ENCODE measurements around the gene EME1.
A peak's percentile ranks its signal among the peaks of the same experiment; 100 is the strongest.

Gene EME1

GRCh38 chr17:50363217-50364060 lies 9.6 kb upstream of the EME1 start:
- DNase-seq (ENCODE audit: low spot score) = no peak

GRCh38 chr17:50364061-50364458 lies 9.0 kb upstream of the EME1 start:
- DNase-seq (ENCODE audit: low spot score) = no peak

- no peak for DNase-seq (ENCODE audit: low spot score)
These were observed 8.3 kb upstream of the EME1 start for GRCh38 chr17:50364715-50365114.

DNA sequence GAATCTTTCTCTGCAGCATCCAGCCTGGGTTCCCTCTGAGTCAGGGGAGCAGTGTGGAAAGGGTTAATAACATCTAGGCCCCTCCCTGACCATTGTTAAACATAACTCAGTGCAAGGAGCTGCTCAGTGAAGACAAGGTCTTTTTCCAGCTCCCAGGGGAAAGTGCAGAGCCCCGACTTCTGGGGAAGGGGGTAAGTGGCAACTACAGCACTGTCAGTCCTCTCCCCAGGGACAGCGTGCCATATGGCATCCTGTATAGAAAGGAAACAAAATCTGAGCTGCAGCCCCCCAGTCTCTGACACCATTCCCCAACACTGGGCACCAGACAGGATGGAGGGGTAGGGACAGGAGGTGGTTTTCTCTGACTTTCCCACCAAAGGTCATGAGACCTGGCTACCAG lies 7.9 kb upstream of the EME1 start:
- no peak for DNase-seq (ENCODE audit: low spot score)

DNA sequence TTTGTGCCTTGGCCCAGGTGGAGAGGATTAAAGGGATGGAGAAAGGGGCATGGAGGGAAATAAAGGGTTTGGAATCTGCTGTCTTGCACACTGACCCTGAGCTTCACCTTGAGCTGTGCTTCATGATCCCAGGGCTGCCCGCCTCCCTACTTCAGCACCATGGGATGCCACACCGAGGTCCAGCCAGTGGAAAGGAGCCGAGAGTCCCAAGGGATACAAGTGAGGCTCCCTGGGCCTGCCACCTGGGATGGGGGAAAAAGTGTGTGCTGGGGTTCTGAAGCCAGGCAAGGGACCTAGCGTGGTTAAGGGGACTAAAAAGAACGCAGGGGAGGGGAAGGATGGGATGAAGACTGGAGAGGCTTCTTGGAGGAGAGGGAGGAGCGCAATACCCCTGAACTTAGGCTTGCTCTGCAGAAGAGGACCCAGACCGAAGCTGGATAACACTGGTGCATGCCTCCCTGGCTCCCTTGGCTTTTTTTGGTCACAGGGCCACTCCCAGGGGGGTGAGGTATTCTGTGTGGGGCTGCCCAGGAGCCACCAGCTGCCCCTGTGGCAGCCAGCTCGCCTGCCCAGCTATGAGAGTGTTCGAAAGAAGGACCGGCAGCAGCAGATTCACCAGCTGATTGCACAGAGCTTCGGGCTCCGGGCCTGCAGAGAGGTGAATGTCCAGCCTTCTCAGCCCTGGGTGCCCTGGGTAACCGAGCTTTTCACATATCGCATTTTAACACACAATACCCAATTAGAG lies 7.2 kb upstream of the EME1 start:
- no peak for DNase-seq (ENCODE audit: low spot score)

- DNase-seq (ENCODE audit: low spot score) = no peak
These were observed 5.6 kb upstream of the EME1 start for GRCh38 chr17:50367401-50367800.

DNA sequence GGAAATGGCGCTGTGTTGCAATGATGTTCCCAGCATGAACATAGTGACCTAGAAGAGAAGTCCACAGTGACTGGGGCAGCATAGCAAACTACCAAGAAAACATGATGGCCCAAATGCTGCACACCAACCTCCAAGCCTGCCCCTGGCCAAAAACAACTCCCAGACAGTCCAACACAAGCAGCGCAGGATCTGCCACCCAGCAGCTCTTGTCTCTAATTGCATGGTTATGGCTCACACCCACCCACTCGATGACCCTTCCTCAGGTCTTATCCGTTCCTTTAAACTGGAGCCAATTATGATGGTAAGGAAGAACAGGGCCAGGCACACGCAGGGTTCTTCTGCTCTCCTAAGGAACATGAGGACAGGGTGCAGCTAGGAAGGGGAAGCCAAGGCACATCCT lies 3.0 kb upstream of the EME1 start:
- no peak for DNase-seq (ENCODE audit: low spot score)

- no peak for DNase-seq (ENCODE audit: low spot score)
These were observed 1.5 kb upstream of the EME1 start for GRCh38 chr17:50371526-50371925.

- peak; percentile 15 for DNase-seq (ENCODE audit: low spot score)
These were observed 739 bp upstream of the EME1 start for GRCh38 chr17:50372222-50372757.

GRCh38 chr17:50373705-50374104 lies 676 bp downstream of the EME1 start:
- DNase-seq (ENCODE audit: low spot score) = no peak

DNA sequence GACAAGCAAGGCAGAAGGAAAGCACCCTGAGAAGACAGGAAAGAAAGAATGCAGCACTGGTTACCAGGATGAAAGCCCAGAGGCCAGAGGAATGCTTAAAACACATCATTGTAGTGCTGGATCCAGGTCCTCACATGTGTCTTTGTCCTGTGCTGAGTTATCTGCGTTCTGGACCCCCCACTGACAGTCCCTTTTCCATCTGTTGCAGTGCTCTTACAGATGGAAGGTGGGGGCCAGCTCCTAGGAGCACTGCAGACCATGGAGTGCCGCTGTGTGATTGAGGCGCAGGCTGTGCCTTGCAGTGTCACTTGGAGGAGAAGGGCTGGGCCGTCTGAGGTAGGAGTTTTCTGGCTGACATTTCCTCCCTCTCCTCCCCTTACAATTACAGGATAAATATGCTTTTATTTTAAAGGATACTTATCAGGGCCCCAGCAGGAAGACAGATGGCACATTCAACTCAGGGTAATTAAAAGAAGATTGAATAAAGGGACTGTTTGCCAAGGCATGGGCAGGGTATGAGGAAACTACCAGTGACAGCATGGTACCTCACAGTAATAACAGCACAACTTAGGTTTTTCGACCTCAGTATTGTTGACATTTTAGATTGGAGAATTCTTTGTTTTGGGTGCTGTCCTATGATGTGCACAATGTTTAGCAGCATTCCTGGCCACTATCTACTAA lies 3.0 kb downstream of the EME1 start:
- DNase-seq (ENCODE audit: low spot score) = no peak

GRCh38 chr17:50379351-50380132 lies 6.5 kb downstream of the EME1 start:
- no peak for DNase-seq (ENCODE audit: low spot score)

DNA sequence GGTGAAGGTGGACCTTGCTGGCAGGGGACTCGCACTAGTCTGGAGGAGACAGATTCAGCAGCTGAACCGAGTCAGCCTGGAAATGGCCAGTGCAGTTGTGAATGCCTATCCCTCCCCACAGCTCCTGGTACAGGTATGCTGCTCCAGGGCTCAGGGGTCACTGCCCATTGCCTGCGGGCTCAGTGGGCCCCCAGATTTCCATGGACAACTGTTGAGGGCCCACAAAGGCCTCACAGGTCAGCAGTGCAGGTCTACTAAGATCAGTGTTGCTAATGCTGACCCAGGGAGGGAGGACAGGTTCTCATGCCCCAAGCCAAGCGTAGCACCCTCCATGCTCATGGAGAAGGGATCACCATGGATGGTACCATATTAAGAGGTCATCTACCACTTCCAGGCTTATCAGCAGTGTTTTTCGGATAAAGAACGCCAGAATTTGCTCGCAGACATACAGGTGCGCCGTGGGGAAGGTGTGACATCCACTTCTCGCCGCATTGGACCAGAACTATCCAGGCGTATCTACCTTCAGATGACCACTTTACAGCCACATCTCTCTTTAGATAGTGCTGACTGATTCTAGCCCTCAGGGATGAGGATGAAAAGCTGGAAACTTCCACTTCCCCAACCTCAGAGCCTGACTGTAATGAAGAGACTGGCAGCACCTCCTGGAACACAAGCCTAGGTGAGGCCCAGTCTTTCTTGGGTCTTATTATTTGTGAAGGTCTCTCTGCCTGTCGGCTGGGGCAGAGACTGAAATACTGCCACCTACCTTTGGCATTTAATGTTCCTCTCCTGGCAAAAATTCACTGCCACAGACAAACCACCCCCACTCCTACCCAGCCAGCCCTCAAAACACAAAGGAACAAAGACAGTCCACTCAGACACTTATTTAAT lies 7.6 kb downstream of the EME1 start:
- DNase-seq (ENCODE audit: low spot score) = no peak

DNA sequence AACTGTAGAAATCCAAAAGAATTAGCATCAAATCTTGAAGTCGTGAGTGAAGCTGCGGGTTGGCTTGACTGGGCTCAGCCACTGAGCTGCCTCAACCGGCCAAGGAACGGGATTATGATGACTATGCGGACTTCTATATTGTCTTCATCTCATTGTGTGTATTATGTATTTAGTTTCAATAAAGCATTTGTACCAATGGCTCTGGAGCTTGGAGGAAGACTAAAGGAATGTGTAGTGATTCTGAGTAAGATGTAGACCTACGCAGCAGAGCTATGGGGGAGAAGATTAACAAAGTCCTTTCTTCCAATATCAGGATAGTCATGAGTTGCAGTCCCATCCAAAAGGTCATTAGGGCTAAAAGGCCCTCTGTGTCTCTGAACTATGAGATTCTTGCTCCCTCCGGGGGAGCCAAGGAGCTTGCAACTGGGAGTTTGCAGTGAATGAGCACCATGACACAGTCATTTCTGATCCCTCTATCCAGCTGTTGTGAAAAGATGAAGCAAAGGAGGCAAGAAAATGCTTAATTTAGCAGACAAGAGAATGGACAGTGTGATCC lies 8.3 kb downstream of the EME1 start:
- no peak for DNase-seq (ENCODE audit: low spot score)

DNA sequence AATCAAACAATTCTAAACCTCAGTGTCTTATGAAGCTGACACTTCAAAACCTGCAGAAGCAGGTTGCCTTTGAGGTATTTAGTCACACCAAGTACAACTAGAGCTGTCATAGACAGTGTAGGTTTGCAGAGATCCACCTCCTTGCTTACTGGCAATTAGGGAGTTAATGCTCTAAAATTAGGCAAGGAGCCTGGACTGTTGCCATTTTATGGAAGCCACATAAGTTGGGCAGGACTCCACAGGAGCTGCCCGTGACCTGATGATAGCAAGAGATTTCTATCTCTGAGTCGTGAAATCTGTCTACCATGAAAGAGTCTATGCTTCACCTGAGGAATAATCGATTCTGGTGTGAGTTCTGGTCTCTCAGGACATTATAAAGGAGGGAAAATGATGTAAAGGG lies 8.9 kb downstream of the EME1 start:
- no peak for DNase-seq (ENCODE audit: low spot score)

GRCh38 chr17:50382931-50383330 lies 9.9 kb downstream of the EME1 start:
- DNase-seq (ENCODE audit: low spot score) = no peak

GRCh38 chr17:50386510-50386909 lies 13.5 kb downstream of the EME1 start:
- DNase-seq (ENCODE audit: low spot score) = no peak

DNA sequence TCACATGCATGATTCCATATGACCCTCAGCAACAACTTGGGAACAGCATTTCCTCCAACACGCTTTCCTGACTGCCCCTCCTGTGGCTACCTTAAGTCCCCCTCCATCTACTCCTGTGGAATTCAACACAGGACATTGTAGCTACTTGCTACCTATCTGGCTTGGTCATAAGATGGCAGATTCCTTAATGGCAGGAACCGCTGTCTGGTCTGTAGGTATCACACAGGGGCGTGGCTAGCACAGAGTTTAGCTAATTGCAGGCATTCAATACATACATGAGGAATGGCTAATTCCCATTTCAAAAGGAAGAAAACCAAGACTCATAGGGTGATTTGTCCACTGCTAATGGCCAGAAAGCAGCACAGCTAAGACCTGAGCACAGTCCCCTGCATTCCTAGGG lies 15.7 kb downstream of the EME1 start:
- no peak for DNase-seq (ENCODE audit: low spot score)

DNA sequence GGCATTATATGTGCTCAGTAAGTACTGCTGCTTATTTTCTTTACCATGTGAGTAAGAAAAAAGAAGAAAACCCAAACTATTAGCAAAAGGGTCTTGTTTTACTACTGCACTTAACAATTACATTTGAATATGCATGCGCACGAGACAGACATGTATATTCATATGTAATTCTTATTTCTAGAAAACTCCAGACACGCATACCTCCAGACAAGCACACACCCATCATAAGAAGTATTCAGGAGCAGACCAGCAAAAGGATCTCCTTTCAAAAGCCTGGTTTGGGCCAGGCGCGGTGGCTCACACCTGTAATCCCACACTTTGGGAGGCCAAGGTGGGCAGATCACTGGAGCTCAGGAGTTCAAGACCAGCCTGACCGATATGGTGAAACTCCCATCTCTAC lies 16.5 kb downstream of the EME1 start:
- no peak for DNase-seq (ENCODE audit: low spot score)

DNA sequence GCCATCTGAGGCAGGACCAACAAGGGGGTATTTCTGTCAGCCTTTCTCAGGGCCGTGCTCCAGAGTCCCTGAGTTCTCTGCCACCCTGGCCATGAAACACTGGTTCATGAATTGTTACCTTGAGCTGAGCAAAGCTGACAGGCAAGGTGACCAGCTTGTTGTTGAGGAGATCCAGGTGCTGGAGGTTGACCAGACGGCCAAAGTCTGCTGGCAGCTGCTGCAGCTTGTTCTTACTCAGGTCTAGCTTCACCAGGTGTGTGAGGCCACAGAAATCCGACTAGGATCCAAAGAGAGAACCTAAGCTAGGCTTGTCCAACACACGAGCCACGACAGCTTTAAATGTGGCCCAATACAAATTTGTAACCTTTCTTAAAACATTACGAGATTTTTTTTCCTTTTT lies 19.6 kb downstream of the EME1 start:
- DNase-seq (ENCODE audit: low spot score) = no peak

DNA sequence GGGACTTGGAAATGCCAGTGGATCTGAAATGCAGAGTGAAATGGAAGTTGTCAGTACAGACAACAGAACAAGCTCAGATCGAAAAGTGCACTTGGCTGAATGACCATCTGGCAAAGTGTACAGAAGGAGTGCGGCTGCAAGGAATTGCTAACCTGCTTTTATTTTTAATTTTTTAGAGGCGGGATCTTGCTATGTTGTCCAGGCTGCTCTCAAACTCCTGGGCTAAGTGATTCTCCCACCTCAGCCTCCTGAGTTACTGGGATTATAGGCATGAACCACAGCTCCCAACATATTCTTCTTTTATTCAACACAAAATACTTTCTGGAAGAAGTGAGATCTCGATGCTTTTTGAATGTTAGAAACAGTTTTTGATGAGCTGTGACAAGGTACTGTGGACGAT lies 20.7 kb downstream of the EME1 start:
- DNase-seq (ENCODE audit: low spot score) = no peak
